Dedifferentiated amniotic fluid mesenchymal stem cell (primary cell): ENCODE results near the gene NAALAD2.
"Not testable (repeated sequence)": the region's sequence is repeated elsewhere in the genome, so short reads cannot be mapped to it uniquely, and the experiment has no call there.

Experiments used
- DNase-seq: peaks from one replicate; pipeline ENCODE4 v3.0.0-alpha.2; 2016; ENCODE audit errors: extremely low spot score

The NAALAD2 gene

DNA sequence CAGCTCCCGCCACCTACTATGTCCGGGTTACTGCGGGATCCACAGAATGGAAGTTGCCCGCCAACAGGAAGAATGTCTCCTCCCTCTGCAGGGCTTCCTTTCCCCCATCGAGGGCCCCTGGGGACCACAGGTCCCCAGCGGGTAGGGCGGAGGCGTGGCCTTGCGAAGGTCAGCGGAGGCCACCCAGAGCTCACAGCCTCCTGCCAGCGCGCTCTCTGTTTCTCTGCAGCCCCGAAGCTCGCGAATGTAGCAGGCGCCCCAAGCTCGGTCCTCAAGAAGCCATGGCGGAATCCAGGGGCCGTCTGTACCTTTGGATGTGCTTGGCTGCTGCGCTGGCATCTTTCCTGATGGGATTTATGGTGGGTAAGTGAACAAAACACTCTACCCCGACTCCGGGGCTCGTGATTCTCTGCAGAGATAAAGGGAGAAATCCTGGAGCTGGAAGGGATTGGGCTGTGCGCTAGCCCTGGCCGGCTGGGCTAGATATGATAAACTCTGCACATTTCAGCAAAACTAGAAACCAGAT lies at the start of gene NAALAD2:
Gene NAALAD2, plus strand, starts transcription at position 186 of the 526 bp plus-strand sequence. Its CDS starts 96 bp downstream, at position 282.
- peak; percentile 16 for DNase-seq

DNA sequence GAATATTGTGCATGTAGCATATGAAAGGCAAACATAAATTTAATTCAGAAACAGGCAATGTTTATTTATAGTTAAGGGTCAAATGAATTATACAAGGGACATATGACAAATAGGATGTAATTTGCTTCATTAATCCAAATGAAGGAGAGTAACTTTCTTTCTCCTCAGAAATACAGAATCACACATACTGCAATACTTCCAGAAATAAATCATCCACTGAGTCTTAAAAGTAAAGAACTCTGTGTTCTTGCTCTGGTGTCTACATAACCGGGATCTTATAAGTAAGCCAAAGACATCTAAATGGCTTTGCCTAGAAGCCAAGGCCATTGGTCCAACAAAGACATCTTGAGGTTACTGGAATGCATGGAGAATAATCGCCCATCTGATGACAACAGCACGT lies 48.8 kb upstream of the NAALAD2 start, which contains the start of gene UBTFL1:
Gene UBTFL1, plus strand, starts transcription at position 301 of the 400 bp plus-strand sequence. Its CDS starts 0 bp downstream, at position 301.
- DNase-seq = not testable (repeated sequence)

DNA sequence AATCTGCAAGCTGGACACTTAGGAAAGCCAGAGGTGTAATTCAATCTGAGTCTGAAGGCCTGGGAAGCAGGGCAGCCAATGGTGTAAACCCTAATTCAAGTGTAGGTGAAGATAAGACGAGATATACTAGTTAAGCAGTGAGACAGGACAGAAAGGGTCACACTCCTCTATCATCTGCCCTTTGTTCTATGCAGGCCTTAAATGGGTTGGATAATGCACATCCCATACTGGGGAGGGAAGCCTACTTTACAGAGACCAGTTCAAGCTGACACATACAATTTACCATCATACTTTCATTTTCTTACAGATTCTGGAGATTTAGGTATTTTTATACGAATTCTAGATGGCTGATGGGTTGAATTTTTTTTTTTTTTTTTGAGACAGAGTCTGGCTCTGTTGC lies 45.7 kb upstream of the NAALAD2 start:
- not testable (repeated sequence) for DNase-seq

DNA sequence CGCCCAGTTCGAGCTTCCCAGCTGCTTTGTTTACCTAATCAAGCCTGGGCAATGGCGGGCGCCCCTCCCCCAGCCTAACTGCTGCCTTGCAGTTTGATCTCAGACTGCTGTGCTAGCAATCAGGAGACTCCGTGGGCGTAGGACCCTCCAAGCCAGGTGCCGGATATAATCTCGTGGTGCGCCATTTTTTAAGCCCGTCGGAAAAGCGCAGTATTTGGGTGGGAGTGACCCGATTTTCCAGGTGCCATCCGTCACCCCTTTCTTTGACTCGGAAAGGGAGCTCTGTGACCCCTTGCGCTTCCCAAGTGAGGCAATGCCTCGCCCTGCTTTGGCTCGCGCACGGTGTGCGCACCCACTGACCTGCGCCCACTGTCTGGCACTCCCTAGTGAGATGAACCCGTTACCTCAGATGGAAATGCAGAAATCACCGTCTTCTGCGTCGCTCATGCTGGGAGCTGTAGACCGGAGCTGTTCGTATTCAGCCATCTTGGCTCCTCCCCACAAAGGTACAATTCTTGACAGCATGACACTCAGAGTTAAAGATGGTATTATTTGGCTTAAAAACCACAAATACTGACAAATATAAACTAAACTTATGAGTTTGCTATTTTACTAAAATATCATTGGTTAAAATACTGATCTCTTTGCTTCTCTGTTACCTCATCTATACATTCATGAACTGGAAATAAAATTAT lies 39.1 kb upstream of the NAALAD2 start:
- DNase-seq = not testable (repeated sequence)

DNA sequence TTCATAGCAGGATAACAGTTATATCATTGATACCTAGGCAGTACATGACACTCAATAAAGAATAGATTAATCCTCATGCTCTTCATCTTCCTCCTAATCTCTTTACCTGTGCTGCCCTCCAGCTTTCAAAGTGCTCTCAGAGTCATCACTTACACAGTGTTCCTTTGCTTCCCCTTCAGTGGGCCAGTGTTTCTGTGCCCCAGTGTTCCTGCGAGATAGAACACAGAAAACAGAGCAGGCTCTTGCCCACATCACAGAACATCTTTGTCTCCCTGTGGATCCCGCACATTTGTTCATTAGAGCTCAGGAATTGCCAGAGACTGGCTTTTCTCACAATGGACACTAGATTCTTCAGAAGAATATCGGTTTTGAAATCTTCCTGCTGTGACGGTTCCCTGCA lies 36.2 kb upstream of the NAALAD2 start:
- not testable (repeated sequence) for DNase-seq

DNA sequence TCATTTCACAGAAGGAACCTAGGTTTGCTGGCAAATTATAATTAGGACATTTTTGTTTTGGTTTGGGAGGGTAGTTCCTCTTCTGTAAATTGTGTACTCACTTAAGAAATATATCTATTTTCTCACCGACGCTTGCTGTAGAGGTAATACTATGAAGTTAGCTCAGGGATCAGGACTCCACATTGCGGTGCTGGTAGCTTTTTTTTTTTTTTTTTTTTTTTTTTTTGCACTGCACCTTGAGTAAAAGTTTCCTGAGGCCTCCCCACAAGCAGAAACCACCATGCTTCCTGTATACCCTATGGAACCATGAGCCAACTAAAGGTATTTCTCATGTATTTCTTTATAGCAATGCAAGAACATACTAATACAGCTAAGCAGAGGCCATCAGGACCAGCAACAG lies 34.0 kb upstream of the NAALAD2 start:
- no peak for DNase-seq

DNA sequence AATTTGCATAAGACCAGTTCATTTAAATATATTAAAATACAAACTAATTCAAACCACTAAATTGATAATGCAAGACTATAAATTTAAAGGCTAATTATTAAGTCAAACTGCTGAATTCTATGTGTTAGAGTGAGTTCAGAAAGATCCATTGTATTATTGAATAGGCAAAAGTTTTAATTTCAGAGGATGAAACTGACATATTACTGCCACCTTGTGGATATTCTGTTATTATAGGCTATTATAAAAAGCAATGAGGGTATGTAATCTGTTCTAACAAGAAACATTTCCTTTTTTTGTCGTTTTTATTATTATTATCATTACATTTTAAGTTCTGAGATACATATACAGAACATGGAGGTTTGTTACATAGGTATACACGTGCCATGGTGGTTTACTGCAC lies 20.9 kb upstream of the NAALAD2 start:
- no peak for DNase-seq

DNA sequence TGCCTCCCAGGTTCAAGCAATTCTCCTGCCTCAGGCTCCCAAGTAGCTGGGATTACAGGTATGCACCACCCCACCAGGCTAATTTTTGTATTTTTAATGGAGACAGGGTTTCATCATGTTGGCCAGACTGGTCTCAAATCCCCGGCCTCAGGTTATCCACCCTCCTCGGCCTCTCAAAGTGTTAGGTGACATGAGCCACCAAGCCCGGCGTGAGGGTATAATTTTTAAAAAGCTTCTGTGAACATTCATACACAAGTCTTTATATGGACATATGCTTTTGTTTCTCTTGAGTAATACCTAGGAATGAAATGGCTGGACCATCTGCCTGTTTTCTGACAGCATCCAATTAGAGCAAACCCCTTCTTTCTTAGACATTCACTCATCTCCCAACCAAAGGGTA lies 14.3 kb upstream of the NAALAD2 start:
- DNase-seq = no peak

DNA sequence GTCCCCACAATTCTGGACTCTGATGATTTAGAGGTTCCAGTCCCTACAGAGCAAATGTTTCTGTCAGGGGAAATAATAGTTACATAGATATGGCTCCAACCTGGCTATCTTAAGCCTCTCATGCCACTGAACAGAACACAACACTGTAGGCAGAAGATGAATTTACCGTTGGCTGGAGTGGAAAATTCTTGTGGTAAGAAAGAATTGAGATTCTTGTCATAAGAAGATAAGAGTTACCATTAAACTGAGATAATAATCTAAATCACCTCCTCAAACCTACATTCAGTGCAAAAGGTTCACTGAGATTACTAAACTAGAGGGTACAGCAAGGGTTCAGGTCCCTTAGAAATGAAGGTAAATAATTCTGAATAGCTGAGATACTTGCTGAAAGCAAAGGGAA lies 10.1 kb upstream of the NAALAD2 start:
- no peak for DNase-seq

DNA sequence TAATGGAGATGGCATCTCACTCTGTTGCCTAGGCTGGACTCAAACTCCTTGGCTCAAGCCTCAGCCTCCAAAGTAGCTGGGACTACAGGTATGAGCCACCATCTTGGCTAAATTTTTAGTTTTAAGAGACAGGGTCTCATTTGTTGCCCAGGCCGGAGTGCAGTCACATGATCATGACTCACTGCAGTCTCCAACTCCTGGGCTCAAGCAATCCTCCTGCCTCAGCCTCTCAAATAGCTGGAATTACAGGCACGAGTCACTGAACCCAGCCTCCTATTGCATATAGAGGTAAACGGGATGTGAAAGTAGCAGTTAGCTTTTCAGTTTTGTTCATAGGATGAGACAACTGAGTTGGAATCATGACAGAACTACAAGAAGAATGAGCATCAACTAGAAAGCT lies 9.5 kb upstream of the NAALAD2 start:
- no peak for DNase-seq

DNA sequence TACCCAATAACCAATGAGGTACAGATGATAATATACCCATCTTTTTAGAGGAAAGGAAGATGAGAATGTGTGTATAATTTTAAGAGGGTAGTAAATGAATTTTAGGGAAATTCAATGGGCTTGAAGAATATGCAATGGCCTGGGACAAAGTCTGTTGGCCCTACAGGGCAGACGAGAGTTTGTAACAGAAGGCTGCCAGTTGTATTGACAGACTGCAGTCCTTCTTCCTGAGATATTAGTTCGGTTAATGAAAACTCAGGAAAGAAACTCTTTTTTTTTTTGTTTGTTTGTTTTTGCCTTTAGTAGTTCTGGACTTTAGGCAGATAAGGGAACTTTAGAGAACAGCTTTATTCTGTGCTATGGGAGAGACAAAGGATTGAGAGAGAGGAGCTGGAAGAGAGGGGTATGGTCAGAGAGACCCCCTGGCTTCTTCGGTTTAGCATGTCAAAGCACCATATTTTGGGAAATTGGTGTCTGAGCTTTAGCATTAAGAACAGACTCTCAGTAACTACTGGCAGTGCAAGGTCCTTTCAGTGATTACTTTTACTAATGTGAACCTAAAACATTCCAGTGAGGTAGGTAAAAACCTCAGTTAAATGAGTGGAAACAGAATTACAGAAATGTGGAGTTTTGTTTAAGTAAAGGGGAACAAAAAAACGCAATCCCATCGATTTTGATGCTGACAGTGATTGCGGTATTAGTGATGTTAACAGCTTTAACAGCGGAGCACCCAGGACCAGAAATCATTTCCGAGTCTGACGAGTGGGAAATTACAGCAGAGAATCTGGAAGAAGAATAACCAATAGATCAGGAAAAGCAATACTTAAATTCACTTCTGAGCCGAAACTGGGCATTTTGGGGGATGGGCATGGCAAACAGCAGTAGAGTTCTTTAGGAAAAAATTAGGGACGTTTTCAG lies 644 bp upstream of the NAALAD2 start:
- no peak for DNase-seq

DNA sequence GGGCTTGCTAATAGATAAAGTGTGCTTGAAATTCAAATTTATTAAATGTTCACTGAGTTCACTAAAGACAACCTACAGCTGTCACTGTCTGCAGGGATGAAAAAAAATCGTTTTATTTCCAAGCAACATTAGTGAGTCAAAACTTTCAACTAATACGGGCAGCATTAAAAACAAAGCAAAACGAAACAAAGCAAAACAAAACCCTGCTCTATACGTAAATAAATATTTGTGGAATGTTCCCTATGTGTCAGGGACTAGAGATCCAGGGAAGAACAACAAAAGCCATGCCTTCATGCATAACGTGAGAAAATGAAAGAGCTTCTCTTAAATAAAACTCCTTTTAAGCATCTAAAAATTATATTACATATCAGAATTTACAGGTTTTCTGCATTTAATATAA lies 553 bp downstream of the NAALAD2 start:
- no peak for DNase-seq

DNA sequence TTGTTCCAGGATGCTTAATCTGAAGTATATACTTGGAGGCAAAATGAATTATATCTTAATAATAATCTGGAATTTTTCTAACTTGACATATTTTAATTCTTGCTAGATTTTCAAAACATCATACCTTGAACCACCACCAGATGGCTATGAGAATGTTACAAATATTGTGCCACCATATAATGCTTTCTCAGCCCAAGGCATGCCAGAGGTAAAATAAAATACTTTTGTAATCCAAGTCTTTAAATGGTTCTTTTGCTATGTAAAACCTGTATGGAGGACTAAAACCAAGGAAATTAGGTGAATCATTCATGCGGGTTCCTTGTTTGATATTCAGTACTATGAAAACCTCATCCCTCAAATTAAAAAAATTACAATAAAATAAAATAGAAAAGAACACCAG lies 14.4 kb downstream of the NAALAD2 start:
- DNase-seq = no peak

DNA sequence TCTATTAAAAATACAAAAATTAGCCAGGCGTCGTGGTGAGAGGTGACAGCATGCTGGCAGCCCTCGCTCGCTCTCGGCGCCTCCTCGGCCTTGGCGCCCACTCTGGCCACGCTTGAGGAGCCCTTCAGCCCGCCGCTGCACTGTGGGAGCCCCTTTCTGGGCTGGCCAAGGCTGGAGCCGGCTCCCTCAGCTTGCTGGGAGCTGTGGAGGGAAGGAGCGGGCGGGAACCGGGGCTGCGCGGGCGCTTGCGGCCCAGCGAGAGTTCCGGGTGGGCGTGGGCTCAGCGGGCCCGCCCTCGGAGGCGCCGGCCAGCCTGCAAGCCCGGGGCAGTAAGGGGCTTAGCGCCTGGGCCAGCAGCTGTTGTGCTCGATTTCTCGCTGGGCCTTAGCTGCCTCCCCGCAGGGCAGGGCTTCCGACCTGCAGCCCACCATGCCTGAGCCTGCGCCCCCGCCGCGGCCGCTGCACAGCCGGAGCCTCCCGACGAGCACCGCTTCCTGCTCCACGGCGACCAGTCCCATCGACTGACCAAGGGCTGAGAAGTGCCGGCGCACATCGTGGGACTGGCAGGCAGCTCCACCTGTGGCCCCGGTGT lies 32.6 kb downstream of the NAALAD2 start:
- DNase-seq = not testable (repeated sequence)

DNA sequence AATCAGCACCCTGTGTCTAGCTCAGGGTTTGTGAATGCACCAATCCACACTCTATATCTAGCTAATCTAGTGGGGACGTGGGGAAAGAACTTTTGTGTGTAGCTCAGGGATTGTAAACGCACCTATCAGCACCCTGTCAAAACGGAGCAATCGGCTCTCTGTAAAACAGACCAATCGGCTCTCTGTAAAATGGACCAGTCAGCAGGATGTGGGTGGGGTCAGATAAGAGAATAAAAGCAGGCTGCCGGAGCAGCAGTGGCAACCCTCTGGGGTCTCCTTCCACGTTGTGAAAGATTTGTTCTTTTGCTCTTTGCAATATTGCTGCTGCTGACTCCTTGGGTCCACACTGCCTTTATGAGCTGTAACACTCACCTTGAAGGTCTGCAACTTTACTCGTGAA lies 33.2 kb downstream of the NAALAD2 start:
- not testable (repeated sequence) for DNase-seq

DNA sequence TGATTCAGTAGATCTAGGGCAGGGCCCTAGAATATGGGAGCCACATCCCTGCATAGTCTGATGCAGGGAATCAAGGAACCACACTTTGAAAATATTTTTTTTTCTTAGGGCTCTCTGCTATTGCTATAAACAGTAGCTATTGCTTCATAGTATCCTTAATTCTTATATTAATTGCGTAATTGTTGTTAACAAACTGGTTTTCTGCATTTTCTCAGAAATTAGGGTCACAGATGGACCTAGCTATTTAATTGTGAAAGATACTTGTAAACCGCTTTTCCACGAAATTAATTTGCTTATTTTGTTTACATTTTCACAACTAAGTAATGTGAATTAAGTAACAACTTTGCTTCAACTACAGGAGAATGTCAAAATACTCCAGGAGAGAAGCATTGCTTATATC lies 34.1 kb downstream of the NAALAD2 start:
- no peak for DNase-seq

DNA sequence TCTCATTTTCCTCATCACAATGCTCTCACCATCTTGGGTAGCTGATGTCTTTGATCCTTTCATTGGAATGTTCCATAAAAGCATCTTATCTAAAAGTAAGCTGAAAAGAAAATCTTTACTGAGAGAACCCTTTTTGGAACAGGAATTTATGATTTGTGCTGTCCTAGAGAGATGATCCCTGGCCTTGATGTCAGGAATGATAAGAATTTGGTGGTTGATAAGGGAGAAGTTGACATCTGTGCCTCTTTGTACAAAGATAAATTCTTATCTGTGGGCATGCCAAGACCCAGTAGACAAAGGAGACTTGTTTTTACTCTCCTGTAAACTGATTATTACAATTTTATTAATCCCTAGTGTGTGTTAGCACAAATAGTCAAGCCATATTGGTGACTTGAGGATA lies 36.9 kb downstream of the NAALAD2 start:
- no peak for DNase-seq

DNA sequence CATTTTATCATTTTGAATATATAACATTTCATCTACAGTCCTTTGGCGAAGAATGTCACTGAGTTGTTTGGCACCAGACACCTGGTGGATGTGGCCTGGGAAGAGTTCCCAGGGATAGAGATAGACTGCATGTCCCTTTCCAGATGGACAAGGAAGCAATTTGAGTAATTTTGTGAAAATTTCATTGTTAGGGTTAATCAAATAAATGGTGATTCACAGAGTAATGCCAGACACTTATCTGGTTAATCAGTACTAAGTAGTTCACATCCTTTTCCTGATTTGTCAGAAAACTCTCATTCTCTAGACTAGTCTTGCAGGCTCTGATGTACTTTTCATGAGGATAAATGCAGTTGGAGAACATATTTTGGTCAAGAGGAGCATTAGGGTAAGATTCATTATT lies 41.6 kb downstream of the NAALAD2 start:
- no peak for DNase-seq

DNA sequence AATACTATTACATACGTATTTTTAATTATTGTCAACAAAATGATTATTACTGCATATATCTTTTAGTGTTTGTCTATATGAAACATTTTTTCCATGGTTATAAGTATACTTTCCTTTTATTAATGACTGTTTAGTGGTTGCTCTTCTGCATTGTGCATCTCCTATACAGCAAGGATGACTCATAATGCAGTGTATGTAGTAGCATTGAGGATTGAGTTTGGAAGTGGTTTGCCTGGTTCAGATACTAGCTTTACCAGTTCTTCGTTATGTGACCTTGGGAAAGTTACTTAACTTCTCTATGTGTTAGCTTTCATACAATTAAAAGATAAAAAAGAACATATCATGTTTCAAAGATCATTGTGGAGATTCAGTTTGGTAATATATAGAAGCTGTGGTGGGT lies 44.3 kb downstream of the NAALAD2 start:
- no peak for DNase-seq

DNA sequence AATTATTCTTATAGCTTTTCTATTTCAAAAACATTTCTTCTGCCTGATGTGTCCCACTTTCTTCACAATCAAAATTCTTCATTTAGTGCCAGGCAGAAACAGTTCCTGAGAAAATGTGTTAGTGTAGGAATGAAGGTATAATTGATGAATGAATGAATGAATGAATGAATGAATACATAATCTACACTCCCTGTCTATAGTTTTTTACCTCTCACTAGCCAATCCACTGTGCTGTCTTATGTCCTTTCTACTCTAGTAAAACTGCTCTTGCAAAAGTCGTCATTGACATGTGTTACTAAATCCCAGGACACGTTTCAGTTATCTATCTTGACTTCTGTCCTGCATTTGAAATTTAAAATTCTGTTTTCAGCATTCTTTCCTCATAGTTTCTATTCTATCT lies 45.5 kb downstream of the NAALAD2 start:
- DNase-seq = no peak

DNA sequence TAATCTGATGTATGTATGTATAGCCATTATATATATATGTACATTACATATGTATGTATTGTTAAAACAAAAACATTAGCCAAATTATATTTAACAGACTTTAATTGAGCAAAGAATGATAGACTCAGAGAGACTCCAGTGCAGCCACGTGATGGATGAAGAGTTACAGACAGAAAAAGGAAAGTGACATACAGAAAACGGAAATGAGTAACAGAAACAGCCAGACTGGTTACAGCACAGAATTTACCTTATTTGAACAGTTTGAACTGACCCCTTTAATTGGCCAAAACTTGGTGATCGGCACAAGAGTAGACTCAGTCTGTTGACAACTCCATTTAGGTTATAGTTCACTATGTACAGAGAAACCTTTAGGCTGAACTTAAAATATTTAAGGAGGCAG lies 53.4 kb downstream of the NAALAD2 start:
- no peak for DNase-seq

DNA sequence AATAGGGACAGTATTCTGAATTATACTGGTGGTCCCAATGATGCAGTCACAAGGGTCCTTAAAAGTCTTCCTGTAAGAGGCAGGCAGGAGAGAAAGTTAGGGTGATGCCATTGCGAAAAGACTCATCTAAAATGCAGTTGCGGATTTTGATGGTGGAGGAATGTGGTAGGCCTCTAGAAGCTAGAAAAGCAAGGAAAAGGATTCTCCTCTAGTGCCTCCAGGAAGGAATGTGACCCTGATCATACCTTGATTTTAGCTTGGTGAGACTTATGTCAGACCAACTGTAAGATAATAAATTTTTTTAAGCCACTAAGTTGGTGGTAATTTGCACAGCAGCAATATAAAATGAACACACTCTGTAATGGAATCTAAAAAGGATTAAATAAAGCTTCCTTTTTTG lies 54.5 kb downstream of the NAALAD2 start:
- no peak for DNase-seq
